ENCODE results near the gene NPIPA2. TPM values are rescaled to one million over a fixed set of nuclear protein-coding genes. Genes with fewer than 3 reads are reported as not detected.

Gene NPIPA2
- polyA plus RNA-seq, 3 donors, result 2.2 to 12.0 TPM; not detected in 1

Other genes starting within 250 kb of the NPIPA2 start
- gene PARN, start 112.3 kb upstream of the NPIPA2 start, polyA plus RNA-seq (ENCODE audit: insufficient read length in 3 of 3), result 10 to 100 TPM; 29.8 to 40.0 (median 33.9) TPM
- gene BFAR, start 109.6 kb upstream of the NPIPA2 start, polyA plus RNA-seq (ENCODE audit: insufficient read length in 3 of 3), result 10 to 100 TPM; 59.4 to 73.5 (median 69.7) TPM
- gene PLA2G10, start 48.2 kb upstream of the NPIPA2 start, polyA plus RNA-seq (ENCODE audit: insufficient read length in 3 of 3), result 1 to 10 TPM in 1 of 3 donors, under 1 TPM in 2; 0.31 to 1.2 (median 0.74) TPM
- 1 to 10 TPM in 2 of 3 donors, not detected in 1; 2.1 to 4.4 TPM for gene NPIPA3, start 39.1 kb upstream of the NPIPA2 start, polyA plus RNA-seq (ENCODE audit: insufficient read length in 3 of 3)
- 10 to 100 TPM; 70.7 to 83.5 (median 79.0) TPM for gene NOMO1, start 91.2 kb downstream of the NPIPA2 start, polyA plus RNA-seq (ENCODE audit: insufficient read length in 3 of 3)
- 100 to 1,000 TPM; 121 to 163 (median 156) TPM for gene NPIPA1, start 194.9 kb downstream of the NPIPA2 start, polyA plus RNA-seq (ENCODE audit: insufficient read length in 3 of 3)
- 100 to 1,000 TPM; 107 to 150 (median 108) TPM for gene PDXDC1, start 232.5 kb downstream of the NPIPA2 start, polyA plus RNA-seq (ENCODE audit: insufficient read length in 3 of 3)